GM23248 (cell line): ENCODE results near the gene POU4F3. TPM values are rescaled to one million over a fixed set of nuclear protein-coding genes. Genes with fewer than 3 reads are reported as not detected.

ENCODE experiments used
- DNase-seq: peaks from one replicate; pipeline ENCODE4 v3.0.0-alpha.2; 2015
- H2AFZ ChIP-seq: fragments of 200-600 bp; sonication (generic); 2 replicates; pipeline ENCODE4 v1.6.1; 2016; ENCODE audit warnings: antibody characterized with exemption
- H3F3A ChIP-seq: fragments of 200-600 bp; sonication (generic); 2 replicates; pipeline ENCODE4 v1.6.1; 2016; ENCODE audit warnings: mild to moderate bottlenecking, antibody characterized with exemption, mixed run types; ENCODE audit not compliant: insufficient read depth
- H3K27ac ChIP-seq: fragments of 200-600 bp; sonication (generic); 2 replicates; pipeline ENCODE4 v1.5.1; 2016; ENCODE audit warnings: mild to moderate bottlenecking
- H3K27me3 ChIP-seq: fragments of 200-600 bp; sonication (generic); replicated peaks from 2 replicates; pipeline ENCODE4 v1.6.1; 2016; ENCODE audit warnings: mild to moderate bottlenecking; ENCODE audit not compliant: insufficient read depth
- H3K36me3 ChIP-seq: fragments of 200-600 bp; sonication (generic); 2 replicates; pipeline ENCODE4 v1.6.1; 2016; ENCODE audit warnings: low read depth, mild to moderate bottlenecking
- H3K4me1 ChIP-seq: fragments of 200-600 bp; sonication (generic); 2 replicates; pipeline ENCODE4 v1.6.1; 2016; ENCODE audit warnings: mild to moderate bottlenecking; ENCODE audit not compliant: insufficient read depth
- H3K4me2 ChIP-seq: fragments of 200-600 bp; sonication (generic); one replicate; pipeline ENCODE4 v1.6.1; 2016; ENCODE audit warnings: mild to moderate bottlenecking; ENCODE audit not compliant: unreplicated experiment
- H3K4me3 ChIP-seq: fragments of 200-600 bp; sonication (generic); 2 replicates; pipeline ENCODE4 v1.5.1; 2016; ENCODE audit warnings: mild to moderate bottlenecking
- H3K79me2 ChIP-seq: fragments of 200-600 bp; sonication (generic); 2 replicates; pipeline ENCODE4 v1.6.1; 2016; ENCODE audit warnings: mild to moderate bottlenecking; ENCODE audit not compliant: insufficient read depth
- H3K9ac ChIP-seq: fragments of 200-600 bp; sonication (generic); 2 replicates; pipeline ENCODE4 v1.6.1; 2016; ENCODE audit warnings: mild to moderate bottlenecking
- H3K9me2 ChIP-seq: fragments of 200-600 bp; sonication (generic); 2 replicates; pipeline ENCODE4 v1.6.1; 2016; ENCODE audit warnings: mixed run types, mild to moderate bottlenecking, moderate library complexity; ENCODE audit not compliant: insufficient read depth
- H3K9me3 ChIP-seq: fragments of 200-600 bp; sonication (generic); one replicate; pipeline ENCODE4 v1.6.1; 2017; ENCODE audit warnings: low read depth
- H4K20me1 ChIP-seq: fragments of 200-600 bp; sonication (generic); 2 replicates; pipeline ENCODE4 v1.6.0; 2016; ENCODE audit not compliant: insufficient read depth
- EZH2 ChIP-seq: fragments of 200-600 bp; sonication (generic); IDR thresholded peaks from 2 replicates; pipeline ENCODE4 v1.6.1; 2018; ENCODE audit warnings: antibody characterized with exemption, mild to moderate bottlenecking; ENCODE audit not compliant: insufficient read depth, poor library complexity, severe bottlenecking
- EZH2phosphoT487 ChIP-seq: fragments of 200-600 bp; sonication (generic); IDR thresholded peaks from 2 replicates; pipeline ENCODE4 v1.6.1; 2018; ENCODE audit warnings: antibody characterized with exemption, moderate library complexity, mild to moderate bottlenecking, low read depth; ENCODE audit not compliant: insufficient read depth
- WGBS, 2 experiments: methylation state at CpG; one replicate each; pipeline ENCODE4 v1.1.6; 2015 to 2017; ENCODE audit warnings: low lambda C conversion rate in 2 of 2, low coverage in 1 of 2; ENCODE audit errors: missing lambda C conversion rate in 2 of 2; 5-methylcytosine and 5-hydroxymethylcytosine counted together
- in situ Hi-C: fragments of 300-500 bp; cut with MboI; formaldehyde crosslinking; loops from 2 replicates; pipeline ENCODE4 v1.15.0; 2020
- polyA plus RNA-seq: library from polyadenylated mRNA; unstranded; fragments of >200 nt; fragmentation: Nextera tagmentation; extraction: Ambion mirVana; gene quantifications from 2 replicates; pipeline ENCODE4 v1.2.1, GENCODE V29; 2016
- total RNA-seq: library from RNA; depleted of rRNA; stranded (reverse); fragments of >200 nt; shearing (Covaris generic); gene quantifications from 2 replicates; pipeline ENCODE4 v1.2.3, GENCODE V29; 2014; rRNA removed

The POU4F3 gene
- total and polyA plus RNA-seq, 2 experiments from 2014 or later, result not detected

DNA sequence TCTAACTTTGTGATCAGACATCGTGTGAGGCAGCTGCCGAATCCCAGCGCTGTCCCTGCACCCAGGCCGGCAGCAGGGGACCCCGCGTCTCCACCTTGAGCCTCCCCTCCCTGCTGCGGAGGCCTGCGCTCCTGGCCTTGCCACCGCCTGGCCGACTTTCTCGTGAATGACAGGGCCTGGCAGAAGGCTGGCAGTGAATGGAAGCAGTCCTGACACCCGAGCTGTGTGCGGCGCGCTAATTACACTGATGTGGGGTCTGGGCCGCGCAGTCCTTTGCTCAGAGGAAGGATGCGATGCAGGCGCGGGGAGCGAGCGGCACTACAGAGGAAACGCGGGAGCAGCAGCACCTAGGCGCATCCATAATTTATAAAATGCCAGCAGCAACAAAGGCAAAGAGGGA lies 40.3 kb downstream of the POU4F3 start:
- H3K79me2 ChIP-seq, result no peaks in the 10 kb centered on the region
- H3K36me3 ChIP-seq, result no peaks in the 10 kb centered on the region
- 9% methylated on average over 25 of the region's 25 CpGs for WGBS, 2 experiments
- no peak overlapping the region for H3K4me3 ChIP-seq
- no peaks in the 10 kb centered on the region for H4K20me1 ChIP-seq
- no peaks in the 10 kb centered on the region for H3K4me1 ChIP-seq
- H3K9me2 ChIP-seq, result no peaks in the 10 kb centered on the region
- H3K27ac ChIP-seq, result no peak overlapping the region
- H3K9me3 ChIP-seq, result no peaks in the 10 kb centered on the region
- in situ Hi-C loops, result no loop called here
- H3K9ac ChIP-seq, result no peak overlapping the region
- H3F3A ChIP-seq, result no peaks in the 10 kb centered on the region
- no peak overlapping the region for H3K4me2 ChIP-seq
- no peak overlapping the region for H2AFZ ChIP-seq
- peaks cover 6% of the 10 kb centered on the region for H3K27me3 ChIP-seq
- DNase-seq, result no peak
- TF ChIP-seq EZH2phosphoT487, result no peak
- TF ChIP-seq EZH2, result no peak

GRCh38 chr5:146380714-146381113 lies 42.1 kb downstream of the POU4F3 start:
- 49 to 64% methylated on average over 2 of the region's 2 CpGs for WGBS, 2 experiments

DNA sequence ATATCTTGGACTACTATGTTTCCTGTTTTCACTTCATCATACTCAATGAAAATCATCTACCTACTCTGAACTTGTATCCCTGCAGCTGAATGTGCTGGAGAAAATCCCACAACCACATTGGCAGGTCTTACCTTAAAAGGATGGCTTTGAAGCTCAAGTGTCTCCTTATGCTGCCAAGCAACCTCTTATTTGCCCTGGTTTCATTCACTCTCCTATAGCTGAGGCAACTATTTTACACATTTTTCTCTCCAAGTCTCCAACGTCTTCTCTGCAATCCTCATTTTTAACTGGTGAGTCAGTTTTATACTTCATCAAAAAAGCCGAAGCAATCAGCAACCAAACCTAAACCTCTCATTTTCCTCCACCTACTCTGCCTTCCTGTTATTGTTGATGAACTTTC lies 49.7 kb downstream of the POU4F3 start:
- peak; percentile 26 for DNase-seq
- no peak overlapping the region for H3K4me3 ChIP-seq
- H3K4me1 ChIP-seq, result no peaks in the 10 kb centered on the region
- H3K4me2 ChIP-seq, result no peak overlapping the region
- no peak overlapping the region for H3K9ac ChIP-seq
- no peaks in the 10 kb centered on the region for H3K79me2 ChIP-seq
- no peak overlapping the region for H3K27ac ChIP-seq
- no peaks in the 10 kb centered on the region for H3K9me2 ChIP-seq
- WGBS, 2 experiments, result 9 to 18% methylated on average over 2 of the region's 2 CpGs
- TF ChIP-seq EZH2phosphoT487, result no peak
- no peak for TF ChIP-seq EZH2
- no peaks in the 10 kb centered on the region for H3K27me3 ChIP-seq
- no peak overlapping the region for H2AFZ ChIP-seq
- no peaks in the 10 kb centered on the region for H3K9me3 ChIP-seq
- no peaks in the 10 kb centered on the region for H3K36me3 ChIP-seq
- no peaks in the 10 kb centered on the region for H4K20me1 ChIP-seq
- in situ Hi-C loops, result no loop called here
- no peaks in the 10 kb centered on the region for H3F3A ChIP-seq

More at GRCh38 chr5:146380714-146381113, 42.1 kb downstream of the POU4F3 start:
- Histone ChIP-seq H3K36me3 (no peaks in the 10 kb centered on the region), H3K27me3 (peaks cover 6% of the 10 kb centered on the region), H3K4me2 (no peak overlapping the region), H3K4me3 (no peak overlapping the region), H3K27ac (no peak overlapping the region), H3K79me2 (no peaks in the 10 kb centered on the region), H3K9me3 (no peaks in the 10 kb centered on the region), H4K20me1 (no peaks in the 10 kb centered on the region), H3K9me2 (no peaks in the 10 kb centered on the region), H3F3A (no peaks in the 10 kb centered on the region), H2AFZ (no peak overlapping the region), H3K4me1 (no peaks in the 10 kb centered on the region), H3K9ac (no peak overlapping the region)
- no peak for DNase-seq
- in situ Hi-C loops, result no loop called here
- no peak for TF ChIP-seq EZH2phosphoT487

DNA sequence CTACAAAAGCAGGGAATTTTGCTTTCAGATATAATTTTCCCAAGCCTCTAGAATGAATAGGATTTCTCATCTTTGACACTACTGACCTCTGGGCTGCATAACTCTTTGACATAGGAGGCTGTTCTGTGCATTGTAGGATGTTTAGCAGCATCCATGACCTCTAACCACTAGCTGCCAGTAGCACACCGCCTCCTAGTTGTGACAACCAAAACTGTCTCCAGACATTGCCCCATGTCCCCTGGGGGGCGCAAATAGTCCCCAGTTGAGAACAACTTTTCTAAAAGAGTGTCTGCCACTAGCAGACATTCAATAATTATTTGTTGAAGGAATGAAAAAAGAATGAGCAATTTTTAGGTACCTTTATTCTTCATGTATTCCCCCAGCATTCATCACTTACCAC lies 51.8 kb downstream of the POU4F3 start:
- in situ Hi-C loops, result no loop called here
- TF ChIP-seq EZH2phosphoT487, result no peak
- TF ChIP-seq EZH2, result no peak
- Histone ChIP-seq H3K9ac (no peak overlapping the region), H3K9me2 (no peaks in the 10 kb centered on the region), H4K20me1 (no peaks in the 10 kb centered on the region), H3K27ac (no peak overlapping the region), H3K79me2 (no peaks in the 10 kb centered on the region), H3K4me3 (no peak overlapping the region), H3K36me3 (no peaks in the 10 kb centered on the region), H3K9me3 (no peaks in the 10 kb centered on the region), H3K4me2 (no peak overlapping the region), H3K4me1 (no peaks in the 10 kb centered on the region), H3F3A (no peaks in the 10 kb centered on the region), H3K27me3 (no peaks in the 10 kb centered on the region; the same call in 1 of the 2 replicates), H2AFZ (no peak overlapping the region)
- WGBS, 2 experiments, result 15 to 23% methylated on average over 2 of the region's 2 CpGs
- no peak for DNase-seq

Other genes starting within 250 kb of the POU4F3 start
- 2.3 TPM in 1 of 2 replicates, not detected in the other for gene PLAC8L1, start 233.3 kb upstream of the POU4F3 start, total RNA-seq
- 0.41 and 0.56 TPM in 2 replicates for gene PLAC8L1, start 233.3 kb upstream of the POU4F3 start, polyA plus RNA-seq
- 98.1 and 118 TPM in 2 replicates for gene LARS1, start 156.2 kb upstream of the POU4F3 start, total RNA-seq
- 143 and 151 TPM in 2 replicates for gene LARS1, start 156.2 kb upstream of the POU4F3 start, polyA plus RNA-seq
- gene RBM27, start 135.2 kb upstream of the POU4F3 start, total RNA-seq, result 13.5 and 13.9 TPM in 2 replicates
- gene RBM27, start 135.2 kb upstream of the POU4F3 start, polyA plus RNA-seq, result 2.6 and 3.1 TPM in 2 replicates
- 23.6 and 31.1 TPM in 2 replicates for gene TCERG1, start 108.5 kb downstream of the POU4F3 start, total RNA-seq
- gene TCERG1, start 108.5 kb downstream of the POU4F3 start, polyA plus RNA-seq, result 28.2 and 37.0 TPM in 2 replicates
- not detected in 2 replicates for gene GPR151, start 177.4 kb downstream of the POU4F3 start, total RNA-seq
- gene GPR151, start 177.4 kb downstream of the POU4F3 start, polyA plus RNA-seq, result not detected in 2 replicates